Measurements from ENCODE around the gene CRYBG1. TPM values are rescaled to one million over a fixed set of nuclear protein-coding genes. Genes with fewer than 3 reads are reported as not detected.
A peak's percentile ranks its signal among the peaks of the same experiment; 100 is the strongest.

CRYBG1 gene
- total and polyA plus RNA-seq, 2 donors (not counting 1 experiment from before 2014, with no cell fraction given) = 9.6 to 47.0 TPM

DNA sequence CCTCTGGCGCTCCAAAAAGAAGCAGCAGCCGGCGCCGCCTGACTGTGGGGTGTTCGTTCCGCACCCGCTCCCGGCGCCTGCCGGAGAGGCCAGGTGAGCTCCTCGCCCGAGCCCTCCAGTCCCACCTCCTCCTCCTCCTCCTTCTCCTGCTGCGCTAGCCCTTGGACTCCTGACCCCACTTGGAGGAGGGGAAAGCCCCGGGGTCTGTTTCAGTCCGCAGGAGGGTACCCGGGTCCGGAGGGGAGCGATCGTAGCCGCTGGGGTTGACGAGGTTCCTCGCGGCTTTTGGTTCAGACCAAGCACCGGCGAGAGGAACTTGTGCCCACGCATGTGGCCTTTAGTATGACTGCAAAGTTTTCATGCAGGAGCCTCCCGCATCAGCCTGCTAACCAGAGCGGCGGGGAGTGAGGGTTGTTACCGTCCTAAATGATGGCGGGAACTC lies 493 bp downstream of the CRYBG1 start:
- H3K27ac Mint-ChIP-seq = peak overlapping the region; percentile 53
- Histone ChIP-seq H2AFZ (ENCODE audit: insufficient read depth, low read depth, low read length, poor library complexity, severe bottlenecking) (peak overlapping the region; percentile 89), H3K4me1 (ENCODE audit: control insufficient read depth in 2 of 2, insufficient read depth in 2 of 2, low read length in 2 of 2) (peaks cover 11 to 16% of the 10 kb centered on the region in 2 donors), H3K9ac (ENCODE audit: low read length) (peak overlapping the region; percentile 61), H3K79me2 (ENCODE audit: control insufficient read depth, insufficient read depth, low read length) (no peaks in the 10 kb centered on the region), H3K27me3 (replicated peaks in 1 of 4; ENCODE audit: control extremely low read depth in 1 of 4, control insufficient read depth in 3 of 4, insufficient read depth in 4 of 4, low read length in 3 of 4) (peaks cover 0 to 33% (median 23%) of the 10 kb centered on the region in 4 experiments), H3K36me3 (replicated peaks in 1 of 2; ENCODE audit: control extremely low read depth in 1 of 2, control insufficient read depth in 1 of 2, extremely low read depth in 1 of 2, insufficient read depth in 2 of 2, low read length in 1 of 2) (no peaks in the 10 kb centered on the region), H3K27ac (ENCODE audit: low read length in 2 of 2) (no peak overlapping the region), H3K9me3 (ENCODE audit: control extremely low read depth in 1 of 3, control insufficient read depth in 2 of 3, insufficient read depth in 1 of 3, low read length in 2 of 3) (peaks cover 0 to 4% (median 0%) of the 10 kb centered on the region in 3 donors), H3K4me3 (ENCODE audit: control extremely low read depth in 1 of 5, extremely low read depth in 1 of 5, insufficient read depth in 1 of 5, low read depth in 2 of 5, low read length in 4 of 5) (peak overlapping the region in 4 of 5 experiments; percentile 41 to 60 (median 50)), H4K20me1 (ENCODE audit: control insufficient read depth, insufficient read depth, low read length, poor library complexity, severe bottlenecking) (no peaks in the 10 kb centered on the region), H3K4me2 (replicated peaks; ENCODE audit: low read depth, low read length, poor library complexity, severe bottlenecking) (peak overlapping the region; percentile 90)
- ChIA-PET POLR2A (no interaction called here), CTCF (interaction anchor here (0.7 to 2.3 kb wide), 8 partner anchors 9 to 618 kb away, joined by 3 to 15 read pairs (median 4); no protein-coding TSS in a partner anchor)
- peaks cover 42% of the 10 kb centered on the region for H3K27me3 Mint-ChIP-seq
- no peak for TF ChIP-seq EZH2 (IDR thresholded peaks at IDR 0.05; ENCODE audit: borderline replicate concordance, insufficient read depth, low read depth, low read length, poor library complexity, severe bottlenecking)
- TF ChIP-seq, protein P1, sequence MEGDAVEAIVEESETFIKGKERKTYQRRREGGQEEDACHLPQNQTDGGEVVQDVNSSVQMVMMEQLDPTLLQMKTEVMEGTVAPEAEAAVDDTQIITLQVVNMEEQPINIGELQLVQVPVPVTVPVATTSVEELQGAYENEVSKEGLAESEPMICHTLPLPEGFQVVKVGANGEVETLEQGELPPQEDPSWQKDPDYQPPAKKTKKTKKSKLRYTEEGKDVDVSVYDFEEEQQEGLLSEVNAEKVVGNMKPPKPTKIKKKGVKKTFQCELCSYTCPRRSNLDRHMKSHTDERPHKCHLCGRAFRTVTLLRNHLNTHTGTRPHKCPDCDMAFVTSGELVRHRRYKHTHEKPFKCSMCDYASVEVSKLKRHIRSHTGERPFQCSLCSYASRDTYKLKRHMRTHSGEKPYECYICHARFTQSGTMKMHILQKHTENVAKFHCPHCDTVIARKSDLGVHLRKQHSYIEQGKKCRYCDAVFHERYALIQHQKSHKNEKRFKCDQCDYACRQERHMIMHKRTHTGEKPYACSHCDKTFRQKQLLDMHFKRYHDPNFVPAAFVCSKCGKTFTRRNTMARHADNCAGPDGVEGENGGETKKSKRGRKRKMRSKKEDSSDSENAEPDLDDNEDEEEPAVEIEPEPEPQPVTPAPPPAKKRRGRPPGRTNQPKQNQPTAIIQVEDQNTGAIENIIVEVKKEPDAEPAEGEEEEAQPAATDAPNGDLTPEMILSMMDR (IDR thresholded peaks at IDR 0.05) = no peak
- peak overlapping the region; percentile 90 for H3K4me3 Mint-ChIP-seq
- no peaks in the 10 kb centered on the region for H3K9me3 Mint-ChIP-seq (ENCODE audit: insufficient read depth)
- intact Hi-C loops (cut with micrococcal nuclease) = no loop called here
- ATAC-seq (ENCODE audit: low read depth) (peak; percentile 39), DNase-seq (peak; percentile 62)
- WGBS (ENCODE audit: insufficient coverage) = 3% methylated on average over 28 of the region's 31 CpGs
- peaks cover 11% of the 10 kb centered on the region for H3K4me1 Mint-ChIP-seq

DNA sequence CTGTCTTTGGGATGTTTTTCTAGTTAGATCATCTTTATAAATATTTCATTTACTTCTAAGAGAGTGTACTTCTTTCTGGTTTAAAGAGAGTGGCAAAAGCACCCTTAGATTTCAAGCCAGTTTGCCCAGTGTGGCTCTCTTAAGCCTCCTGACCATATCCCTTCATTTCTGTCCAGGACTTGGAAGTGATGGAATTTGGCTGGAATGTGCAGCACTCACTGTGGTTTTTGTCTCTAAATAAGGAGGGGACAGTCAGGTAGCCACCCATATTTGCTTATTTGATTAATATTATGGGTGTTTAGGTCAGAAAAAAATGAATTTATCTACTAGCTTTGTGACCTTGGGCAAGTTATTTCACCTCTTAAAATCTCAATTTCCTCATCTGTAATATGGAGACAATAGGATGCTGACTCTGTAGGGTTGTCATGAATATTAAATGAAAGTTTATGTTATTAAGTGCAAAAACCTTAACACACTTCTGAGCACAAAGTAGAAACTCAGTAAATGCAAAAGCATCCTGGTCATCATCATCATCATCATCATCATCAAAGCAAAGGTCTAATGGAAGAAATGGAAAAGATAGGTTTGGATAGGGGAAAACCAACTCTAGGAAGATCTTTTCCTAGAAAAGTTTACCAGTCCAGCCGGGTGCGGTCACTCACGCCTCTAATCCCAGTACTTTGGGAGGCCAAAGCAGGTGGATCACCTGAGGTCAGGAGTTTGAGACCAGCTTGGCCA lies 3.1 kb downstream of the CRYBG1 start:
- Histone ChIP-seq H3K79me2 (ENCODE audit: control insufficient read depth, insufficient read depth, low read length) (no peaks in the 10 kb centered on the region), H3K4me3 (ENCODE audit: control extremely low read depth in 1 of 5, extremely low read depth in 1 of 5, insufficient read depth in 1 of 5, low read depth in 2 of 5, low read length in 4 of 5) (no peak overlapping the region), H4K20me1 (ENCODE audit: control insufficient read depth, insufficient read depth, low read length, poor library complexity, severe bottlenecking) (no peaks in the 10 kb centered on the region), H2AFZ (ENCODE audit: insufficient read depth, low read depth, low read length, poor library complexity, severe bottlenecking) (no peak overlapping the region), H3K4me2 (replicated peaks; ENCODE audit: low read depth, low read length, poor library complexity, severe bottlenecking) (no peak overlapping the region), H3K4me1 (ENCODE audit: control insufficient read depth in 2 of 2, insufficient read depth in 2 of 2, low read length in 2 of 2) (peaks cover 11 to 16% of the 10 kb centered on the region in 2 donors), H3K27ac (ENCODE audit: low read length in 2 of 2) (no peak overlapping the region), H3K27me3 (replicated peaks in 1 of 4; ENCODE audit: control extremely low read depth in 1 of 4, control insufficient read depth in 3 of 4, insufficient read depth in 4 of 4, low read length in 3 of 4) (peaks cover 0 to 14% (median 8%) of the 10 kb centered on the region in 4 experiments), H3K9ac (ENCODE audit: low read length) (no peak overlapping the region), H3K36me3 (replicated peaks in 1 of 2; ENCODE audit: control extremely low read depth in 1 of 2, control insufficient read depth in 1 of 2, extremely low read depth in 1 of 2, insufficient read depth in 2 of 2, low read length in 1 of 2) (no peaks in the 10 kb centered on the region), H3K9me3 (ENCODE audit: control extremely low read depth in 1 of 3, control insufficient read depth in 2 of 3, insufficient read depth in 1 of 3, low read length in 2 of 3) (peaks cover 0 to 4% (median 0%) of the 10 kb centered on the region in 3 donors)
- Mint-ChIP-seq H3K27me3 (peaks cover 27% of the 10 kb centered on the region), H3K4me3 (no peak overlapping the region), H3K27ac (no peak overlapping the region), H3K4me1 (peaks cover 11% of the 10 kb centered on the region), H3K9me3 (ENCODE audit: insufficient read depth) (no peaks in the 10 kb centered on the region)
- POLR2A ChIA-PET = no interaction called here
- intact Hi-C loops (cut with micrococcal nuclease) = no loop called here
- CTCF ChIA-PET = interaction anchor here (0.9 to 1.1 kb wide), 2 partner anchors 9 to 15 kb away, joined by 3 to 4 read pairs; no protein-coding TSS in a partner anchor
- ATAC-seq (ENCODE audit: low read depth) (no peak), DNase-seq (no peak)
- TF ChIP-seq EZH2 (IDR thresholded peaks at IDR 0.05; ENCODE audit: borderline replicate concordance, insufficient read depth, low read depth, low read length, poor library complexity, severe bottlenecking) = no peak
- TF ChIP-seq, protein P1 (IDR thresholded peaks at IDR 0.05) = no peak
- no CpG with 5 or more reads among the region's 3 CpGs for WGBS (ENCODE audit: insufficient coverage)

Measured in B cell (primary cell).